SU-DHL-6 (cell line): Measurements from ENCODE around the gene GPR55.

Experiments used
- H2AFZ ChIP-seq: fragments of 200-600 bp; sonication (generic); 2 replicates; pipeline ENCODE4 v1.6.1; 2014; ENCODE audit warnings: low read depth, mild to moderate bottlenecking, moderate library complexity, mixed read lengths, antibody characterized with exemption, low read length; ENCODE audit not compliant: severe bottlenecking
- H3F3A ChIP-seq: fragments of 200-600 bp; shearing (Covaris generic); 2 replicates; pipeline ENCODE4 v1.6.0; 2016; ENCODE audit warnings: antibody characterized with exemption, mild to moderate bottlenecking; ENCODE audit not compliant: insufficient read depth
- H3K27ac ChIP-seq: fragments of 200-600 bp; sonication (generic); 2 replicates; pipeline ENCODE4 v1.5.1; 2016; ENCODE audit warnings: low read depth, mild to moderate bottlenecking, low read length, moderate library complexity, mixed read lengths
- H3K27me3 ChIP-seq: fragments of 200-600 bp; sonication (generic), shearing (Covaris generic); 2 replicates; pipeline ENCODE4 v1.6.0; 2014; ENCODE audit warnings: mild to moderate bottlenecking, low read length
- H3K36me3 ChIP-seq: fragments of 200-600 bp; sonication (generic); 2 replicates; pipeline ENCODE4 v1.6.1; 2014; ENCODE audit warnings: mild to moderate bottlenecking, low read length, mixed read lengths
- H3K4me2 ChIP-seq: fragments of 300-600, 200-600 bp; shearing (Covaris generic), sonication (generic); 2 replicates; pipeline ENCODE4 v1.6.0; 2014; ENCODE audit warnings: low read length, low read depth, mild to moderate bottlenecking; ENCODE audit not compliant: poor library complexity, severe bottlenecking
- H3K4me3 ChIP-seq: fragments of 200-600 bp; sonication (generic); 2 replicates; pipeline ENCODE4 v1.5.1; 2014; ENCODE audit warnings: antibody characterized with exemption, low read length, mild to moderate bottlenecking, mixed read lengths; ENCODE audit not compliant: insufficient read depth, poor library complexity, severe bottlenecking
- H3K79me2 ChIP-seq: fragments of 200-600 bp; sonication (generic); 2 replicates; pipeline ENCODE4 v1.6.1; 2014; ENCODE audit warnings: mild to moderate bottlenecking, low read length, moderate library complexity; ENCODE audit not compliant: insufficient read depth
- H3K9ac ChIP-seq: fragments of 200-600 bp; sonication (generic); 2 replicates; pipeline ENCODE4 v1.7.0; 2014; ENCODE audit warnings: mild to moderate bottlenecking, low read length
- H3K9me2 ChIP-seq: fragments of 200-600 bp; sonication (generic); replicated peaks from 2 replicates; pipeline ENCODE4 v1.6.1; 2014; ENCODE audit warnings: low read length; ENCODE audit not compliant: insufficient read depth
- H3K9me3 ChIP-seq: fragments of 200-600 bp; sonication (generic); 2 replicates; pipeline ENCODE4 v1.6.1; 2014; ENCODE audit warnings: low read length, mixed read lengths; ENCODE audit not compliant: insufficient read depth
- H4K20me1 ChIP-seq: fragments of 200-600 bp; sonication (generic); 2 replicates; pipeline ENCODE4 v1.6.1; 2014; ENCODE audit warnings: low read depth, mild to moderate bottlenecking, antibody characterized with exemption, low read length, moderate library complexity, mixed read lengths
- EZH2phosphoT487 ChIP-seq: fragments of 200-600 bp; sonication (generic), shearing (Covaris generic); conservative IDR thresholded peaks from 2 replicates; pipeline ENCODE4 v1.6.1; 2018; ENCODE audit warnings: mild to moderate bottlenecking, antibody characterized with exemption, low read length, moderate library complexity, mixed read lengths
- TF ChIP-seq, protein P1 (sequence below): fragments of 200-600 bp; sonication (generic); IDR thresholded peaks from one replicate; pipeline ENCODE4 v1.5.1; 2017; ENCODE audit warnings: antibody characterized with exemption, mild to moderate bottlenecking, low read length, moderate library complexity; ENCODE audit not compliant: insufficient read depth, poor library complexity, severe bottlenecking

GPR55 gene

GRCh38 chr2:230910546-230911177, 14.4 kb downstream of the GPR55 start:
- H3K9me3 ChIP-seq: no peaks in the 10 kb centered on the region
- no peak overlapping the region for H3K9ac ChIP-seq
- no peaks in the 10 kb centered on the region for H4K20me1 ChIP-seq
- H3K79me2 ChIP-seq: no peaks in the 10 kb centered on the region
- no peaks in the 10 kb centered on the region for H3F3A ChIP-seq
- no peak for TF ChIP-seq EZH2phosphoT487
- TF ChIP-seq, protein P1, sequence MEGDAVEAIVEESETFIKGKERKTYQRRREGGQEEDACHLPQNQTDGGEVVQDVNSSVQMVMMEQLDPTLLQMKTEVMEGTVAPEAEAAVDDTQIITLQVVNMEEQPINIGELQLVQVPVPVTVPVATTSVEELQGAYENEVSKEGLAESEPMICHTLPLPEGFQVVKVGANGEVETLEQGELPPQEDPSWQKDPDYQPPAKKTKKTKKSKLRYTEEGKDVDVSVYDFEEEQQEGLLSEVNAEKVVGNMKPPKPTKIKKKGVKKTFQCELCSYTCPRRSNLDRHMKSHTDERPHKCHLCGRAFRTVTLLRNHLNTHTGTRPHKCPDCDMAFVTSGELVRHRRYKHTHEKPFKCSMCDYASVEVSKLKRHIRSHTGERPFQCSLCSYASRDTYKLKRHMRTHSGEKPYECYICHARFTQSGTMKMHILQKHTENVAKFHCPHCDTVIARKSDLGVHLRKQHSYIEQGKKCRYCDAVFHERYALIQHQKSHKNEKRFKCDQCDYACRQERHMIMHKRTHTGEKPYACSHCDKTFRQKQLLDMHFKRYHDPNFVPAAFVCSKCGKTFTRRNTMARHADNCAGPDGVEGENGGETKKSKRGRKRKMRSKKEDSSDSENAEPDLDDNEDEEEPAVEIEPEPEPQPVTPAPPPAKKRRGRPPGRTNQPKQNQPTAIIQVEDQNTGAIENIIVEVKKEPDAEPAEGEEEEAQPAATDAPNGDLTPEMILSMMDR: no peak
- no peak overlapping the region for H3K4me2 ChIP-seq
- H2AFZ ChIP-seq: no peak overlapping the region
- H3K9me2 ChIP-seq: no peaks in the 10 kb centered on the region
- no peaks in the 10 kb centered on the region for H3K27me3 ChIP-seq
- no peak overlapping the region for H3K27ac ChIP-seq
- no peak overlapping the region for H3K4me3 ChIP-seq
- no peaks in the 10 kb centered on the region for H3K36me3 ChIP-seq

- H3K27me3 ChIP-seq: no peaks in the 10 kb centered on the region
- no peaks in the 10 kb centered on the region for H3K9me2 ChIP-seq
- H3K4me3 ChIP-seq: no peak overlapping the region
- H2AFZ ChIP-seq: no peak overlapping the region
- no peaks in the 10 kb centered on the region for H3K36me3 ChIP-seq
- H3K79me2 ChIP-seq: no peaks in the 10 kb centered on the region
- no peaks in the 10 kb centered on the region for H4K20me1 ChIP-seq
- H3K4me2 ChIP-seq: no peak overlapping the region
- TF ChIP-seq, protein P1: no peak
- TF ChIP-seq EZH2phosphoT487: no peak
- no peaks in the 10 kb centered on the region for H3F3A ChIP-seq
- H3K9ac ChIP-seq: no peak overlapping the region
- no peaks in the 10 kb centered on the region for H3K9me3 ChIP-seq
- no peak overlapping the region for H3K27ac ChIP-seq
Observed at GRCh38 chr2:230909841-230910545, 15.0 kb downstream of the GPR55 start.

- Histone ChIP-seq H3K4me3 (no peak overlapping the region), H3K27me3 (no peaks in the 10 kb centered on the region), H3K9me3 (no peaks in the 10 kb centered on the region), H2AFZ (no peak overlapping the region), H3K4me2 (no peak overlapping the region), H3K27ac (no peak overlapping the region), H3K9me2 (no peaks in the 10 kb centered on the region), H3F3A (no peaks in the 10 kb centered on the region), H3K36me3 (no peaks in the 10 kb centered on the region), H3K9ac (no peak overlapping the region), H4K20me1 (no peaks in the 10 kb centered on the region), H3K79me2 (no peaks in the 10 kb centered on the region)
- TF ChIP-seq EZH2phosphoT487: no peak
- TF ChIP-seq, protein P1: no peak
Observed at GRCh38 chr2:230908595-230909191, 16.3 kb downstream of the GPR55 start.
